Stimulated activated naive B cell treated with anti-CD40 and anti-IgM and Interleukin-4, amounts not matched to agents 10 μg/mL and 1 μg/mL and 100 μg/mL, for 72 hours (primary cell): ENCODE results near the gene CLEC9A.
"Not testable (repeated sequence)": the region's sequence is repeated elsewhere in the genome, so short reads cannot be mapped to it uniquely, and the experiment has no call there.

ENCODE experiments used
- ATAC-seq, 2 donors: fragments of 150-1000 bp; cut with Tn5 transposase; replicated peaks; 2 replicates each; pipeline ENCODE4 v1.10.0; 2021; ENCODE audit warnings: moderate library complexity in 1 of 2
- DNase-seq: peaks from one replicate; pipeline ENCODE4 v3.0.0; 2021
- H3K27ac Mint-ChIP-seq: one replicate; pipeline ENCODE4 v1.8.0; 2022; ENCODE audit warnings: mild to moderate bottlenecking, mixed read lengths
- H3K27me3 Mint-ChIP-seq, 2 donors: one replicate each; pipeline ENCODE4 v1.8.0; 2022; ENCODE audit warnings: mixed read lengths in 2 of 2
- H3K36me3 Mint-ChIP-seq, 2 donors: one replicate each; pipeline ENCODE4 v1.8.0; 2022; ENCODE audit warnings: mixed read lengths in 2 of 2, mild to moderate bottlenecking in 1 of 2
- H3K4me1 Mint-ChIP-seq, 2 donors: one replicate each; pipeline ENCODE4 v1.8.0; 2022; ENCODE audit warnings: mixed read lengths in 2 of 2, mild to moderate bottlenecking in 1 of 2
- H3K4me3 Mint-ChIP-seq, 2 donors: one replicate each; pipeline ENCODE4 v1.8.0; 2022; ENCODE audit warnings: mild to moderate bottlenecking in 2 of 2, mixed read lengths in 2 of 2, moderate library complexity in 1 of 2
- H3K9me3 Mint-ChIP-seq, 2 donors: one replicate each; pipeline ENCODE4 v1.8.0; 2022; ENCODE audit warnings: mixed read lengths in 2 of 2, mild to moderate bottlenecking in 1 of 2

CLEC9A gene

GRCh38 chr12:10030446-10030845 is at the start of gene CLEC9A:
Gene CLEC9A (plus strand): TSS chr12:10030682. CDS start chr12:10052688, 22,006 bp downstream.
- H3K27me3 Mint-ChIP-seq = peaks cover 10 to 33% of the 10 kb centered on the region in 2 donors
- no peak within 1 kb of the TSS for H3K4me3 Mint-ChIP-seq
- no peaks in the 10 kb centered on the region for H3K36me3 Mint-ChIP-seq
- no peak for ATAC-seq
- no peak for DNase-seq
- H3K4me1 Mint-ChIP-seq = no peaks in the 10 kb centered on the region
- peak within 1 kb of the TSS; percentile 0 for H3K27ac Mint-ChIP-seq
- peaks cover 0 to 2% of the 10 kb centered on the region in 2 donors for H3K9me3 Mint-ChIP-seq

DNA sequence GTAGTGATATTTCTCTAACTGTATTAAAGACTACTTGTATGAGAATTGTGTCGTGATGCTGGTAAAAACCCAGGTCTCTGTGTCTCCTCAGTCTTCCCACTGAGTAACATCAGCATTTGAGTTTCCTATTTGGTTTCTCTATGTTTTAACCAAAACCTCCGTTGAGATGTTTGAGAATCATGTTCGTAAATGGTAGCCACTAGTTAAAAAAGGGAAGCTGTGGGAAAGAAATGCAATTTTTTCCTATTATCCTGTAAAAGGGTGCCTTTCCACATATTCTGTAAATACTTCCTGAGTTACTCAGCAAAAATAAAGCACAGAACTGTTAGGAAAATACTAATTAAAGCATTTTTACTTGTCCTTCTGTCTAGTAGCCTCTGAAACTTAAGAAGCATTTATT is 38.6 kb upstream of the CLEC9A start:
- Mint-ChIP-seq H3K9me3 (no peaks in the 10 kb centered on the region), H3K36me3 (peaks cover 0 to 3% of the 10 kb centered on the region in 2 donors), H3K27ac (no peak overlapping the region), H3K4me1 (peaks cover 5 to 11% of the 10 kb centered on the region in 2 donors), H3K27me3 (peaks cover 48 to 59% of the 10 kb centered on the region in 2 donors), H3K4me3 (no peak overlapping the region)
- DNase-seq = no peak
- ATAC-seq = no peak

- DNase-seq (no peak), ATAC-seq (peak in 1 of 2 donors; percentile 41)
- Mint-ChIP-seq H3K4me3 (peak overlapping the region in 1 of 2 donors; percentile 23), H3K4me1 (peaks cover 5 to 11% of the 10 kb centered on the region in 2 donors), H3K36me3 (peaks cover 0 to 3% of the 10 kb centered on the region in 2 donors), H3K27ac (no peak overlapping the region), H3K27me3 (peaks cover 48 to 59% of the 10 kb centered on the region in 2 donors), H3K9me3 (no peaks in the 10 kb centered on the region)
Measured at GRCh38 chr12:9992296-9992695, 38.2 kb upstream of the CLEC9A start.

GRCh38 chr12:9999016-9999415 is 31.5 kb upstream of the CLEC9A start, which contains the start of gene CLEC1B:
Gene CLEC1B (minus strand): TSS chr12:9999121. CDS start chr12:9999100, 21 bp downstream.
- H3K9me3 Mint-ChIP-seq = no peaks in the 10 kb centered on the region
- DNase-seq = no peak
- peaks cover 38 to 48% of the 10 kb centered on the region in 2 donors for H3K27me3 Mint-ChIP-seq
- no peaks in the 10 kb centered on the region for H3K4me1 Mint-ChIP-seq
- no peak within 1 kb of the TSS for H3K4me3 Mint-ChIP-seq
- H3K36me3 Mint-ChIP-seq = no peaks in the 10 kb centered on the region
- no peak within 1 kb of the TSS for H3K27ac Mint-ChIP-seq
- ATAC-seq = no peak

- H3K9me3 Mint-ChIP-seq = no peaks in the 10 kb centered on the region
- H3K4me1 Mint-ChIP-seq = no peaks in the 10 kb centered on the region
- DNase-seq = no peak
- no peak for ATAC-seq
- no peak overlapping the region for H3K4me3 Mint-ChIP-seq
- no peaks in the 10 kb centered on the region for H3K36me3 Mint-ChIP-seq
- no peak overlapping the region for H3K27ac Mint-ChIP-seq
- H3K27me3 Mint-ChIP-seq = peaks cover 38 to 51% of the 10 kb centered on the region in 2 donors
Measured at GRCh38 chr12:10001171-10001776, 29.2 kb upstream of the CLEC9A start.

- peaks cover 18 to 38% of the 10 kb centered on the region in 2 donors for H3K27me3 Mint-ChIP-seq
- peaks cover 0 to 4% of the 10 kb centered on the region in 2 donors for H3K4me1 Mint-ChIP-seq
- DNase-seq (no peak), ATAC-seq (no peak)
- H3K9me3 Mint-ChIP-seq = no peaks in the 10 kb centered on the region
- no peaks in the 10 kb centered on the region for H3K36me3 Mint-ChIP-seq
- no peak overlapping the region for H3K27ac Mint-ChIP-seq
- no peak overlapping the region for H3K4me3 Mint-ChIP-seq
Measured at GRCh38 chr12:10012630-10013330, 17.7 kb upstream of the CLEC9A start.

DNA sequence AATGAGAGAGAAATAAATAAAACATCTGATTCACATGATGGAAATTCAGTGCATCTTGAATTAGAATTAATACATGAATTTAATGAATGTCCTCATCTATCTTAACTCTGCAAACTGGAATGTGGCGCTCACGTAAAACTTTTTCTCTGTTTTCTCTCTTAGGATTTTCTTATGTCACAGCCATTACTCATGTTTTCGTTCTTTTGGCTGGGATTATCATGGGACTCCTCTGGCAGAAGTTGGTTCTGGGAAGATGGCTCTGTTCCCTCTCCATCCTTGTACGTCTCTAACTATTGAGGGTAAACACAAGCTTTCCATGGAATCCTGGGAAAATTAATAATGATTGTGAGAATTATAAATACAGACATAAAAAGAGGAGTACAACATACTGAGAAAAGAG is 15.0 kb upstream of the CLEC9A start:
- Mint-ChIP-seq H3K4me3 (no peak overlapping the region), H3K27ac (no peak overlapping the region), H3K4me1 (no peaks in the 10 kb centered on the region), H3K36me3 (no peaks in the 10 kb centered on the region), H3K9me3 (no peaks in the 10 kb centered on the region), H3K27me3 (peaks cover 9 to 18% of the 10 kb centered on the region in 2 donors)
- ATAC-seq = no peak
- no peak for DNase-seq

DNA sequence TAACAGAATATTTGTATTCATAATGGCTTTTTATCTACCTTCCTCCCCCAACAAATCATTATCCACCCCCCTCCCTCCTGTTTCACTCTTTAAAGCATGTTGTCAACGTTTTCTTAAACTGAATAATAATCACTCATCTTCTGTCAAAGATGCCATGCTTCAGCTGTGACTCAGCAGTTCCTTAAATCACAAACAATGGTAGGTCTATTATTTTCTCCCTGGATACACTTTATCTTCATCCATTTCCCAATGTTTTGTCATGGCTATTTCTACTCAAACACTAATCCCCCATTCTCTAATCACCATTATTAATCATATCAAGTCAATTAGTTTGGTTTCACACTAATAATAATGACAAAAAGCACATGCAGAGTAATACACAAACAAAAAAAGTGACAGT is 13.6 kb upstream of the CLEC9A start:
- H3K27me3 Mint-ChIP-seq = peaks cover 8 to 14% of the 10 kb centered on the region in 2 donors
- no peaks in the 10 kb centered on the region for H3K36me3 Mint-ChIP-seq
- no peaks in the 10 kb centered on the region for H3K4me1 Mint-ChIP-seq
- H3K27ac Mint-ChIP-seq = no peak overlapping the region
- no peaks in the 10 kb centered on the region for H3K9me3 Mint-ChIP-seq
- no peak overlapping the region for H3K4me3 Mint-ChIP-seq
- DNase-seq (no peak), ATAC-seq (no peak)

GRCh38 chr12:10018386-10018785 is 12.1 kb upstream of the CLEC9A start:
- ATAC-seq (no peak), DNase-seq (no peak)
- no peaks in the 10 kb centered on the region for H3K9me3 Mint-ChIP-seq
- no peaks in the 10 kb centered on the region for H3K4me1 Mint-ChIP-seq
- no peak overlapping the region for H3K4me3 Mint-ChIP-seq
- H3K36me3 Mint-ChIP-seq = no peaks in the 10 kb centered on the region
- no peak overlapping the region for H3K27ac Mint-ChIP-seq
- H3K27me3 Mint-ChIP-seq = peaks cover 4 to 8% of the 10 kb centered on the region in 2 donors

DNA sequence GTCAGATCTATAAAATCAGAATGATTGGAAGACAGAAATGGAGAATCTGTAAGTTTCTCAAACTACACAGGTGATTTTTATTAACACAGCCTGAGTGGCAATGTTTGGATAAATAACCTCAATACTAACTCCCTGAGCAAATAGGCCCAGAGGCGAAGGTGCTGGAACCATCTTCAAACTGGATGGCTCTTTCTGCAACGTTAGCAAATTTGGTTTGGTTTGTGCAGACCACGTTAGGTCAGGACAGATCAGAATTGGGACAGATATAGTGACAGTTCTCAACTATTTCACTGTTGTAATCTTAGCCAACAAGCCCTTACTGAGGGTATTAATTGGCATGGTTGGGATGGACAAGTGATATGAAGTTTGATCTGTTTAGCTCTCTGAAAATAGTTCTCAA is 9.1 kb upstream of the CLEC9A start:
- no peak for ATAC-seq
- H3K27me3 Mint-ChIP-seq = no peaks in the 10 kb centered on the region
- no peaks in the 10 kb centered on the region for H3K4me1 Mint-ChIP-seq
- peaks cover 0 to 2% of the 10 kb centered on the region in 2 donors for H3K9me3 Mint-ChIP-seq
- no peak for DNase-seq
- no peak overlapping the region for H3K27ac Mint-ChIP-seq
- H3K36me3 Mint-ChIP-seq = no peaks in the 10 kb centered on the region
- H3K4me3 Mint-ChIP-seq = no peak overlapping the region

DNA sequence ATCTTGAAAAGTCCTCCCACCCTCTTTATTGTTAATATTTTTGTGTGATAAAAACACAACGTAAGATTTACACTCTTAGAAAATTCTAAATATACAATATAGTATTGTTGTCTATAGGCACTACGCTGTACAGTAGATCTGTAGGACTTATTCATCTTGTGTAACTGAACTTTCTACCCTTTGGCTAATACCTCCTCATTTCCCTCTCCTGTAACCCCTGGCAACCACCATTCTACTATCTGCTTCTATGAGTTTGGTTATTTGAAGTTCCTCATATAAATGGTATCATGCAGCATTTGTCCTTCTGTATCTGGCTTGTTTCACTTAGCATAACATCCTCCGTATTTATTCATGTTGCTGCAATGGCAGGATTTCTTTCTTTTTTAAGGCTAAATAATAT is 5.2 kb upstream of the CLEC9A start:
- no peak for ATAC-seq

DNA sequence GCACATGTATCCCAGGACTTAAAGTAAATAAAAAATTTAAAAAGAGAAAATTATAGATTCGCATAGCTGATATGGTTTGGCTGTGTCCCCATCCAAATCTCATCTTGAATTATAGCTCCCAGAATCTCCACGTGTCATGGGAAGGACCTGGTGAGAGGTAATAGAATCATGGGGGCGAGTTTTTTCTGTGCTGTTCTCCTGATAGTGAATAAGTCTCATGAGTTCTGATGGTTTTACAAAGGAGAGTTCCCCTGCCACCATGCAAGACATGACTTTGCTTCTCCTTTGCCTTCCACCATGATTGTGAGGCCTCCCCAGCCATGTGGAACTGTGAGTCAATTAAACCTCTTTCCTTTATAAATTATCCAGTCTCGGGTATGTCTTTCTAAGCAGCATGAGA is 3.8 kb upstream of the CLEC9A start:
- not testable (repeated sequence) for H3K36me3 Mint-ChIP-seq, H3K4me3 Mint-ChIP-seq

More for the DNA sequence above, 5.2 kb upstream of the CLEC9A start:
- H3K4me3 Mint-ChIP-seq = no peak overlapping the region
- no peaks in the 10 kb centered on the region for H3K36me3 Mint-ChIP-seq
- no peak for DNase-seq
- no peaks in the 10 kb centered on the region for H3K4me1 Mint-ChIP-seq
- H3K27me3 Mint-ChIP-seq = peaks cover 4 to 5% of the 10 kb centered on the region in 2 donors
- peaks cover 0 to 2% of the 10 kb centered on the region in 2 donors for H3K9me3 Mint-ChIP-seq
- H3K27ac Mint-ChIP-seq = no peak overlapping the region

GRCh38 chr12:10027311-10027710 is 3.2 kb upstream of the CLEC9A start:
- H3K27ac Mint-ChIP-seq = no peak overlapping the region
- H3K36me3 Mint-ChIP-seq = no peaks in the 10 kb centered on the region
- ATAC-seq (no peak), DNase-seq (no peak)
- H3K27me3 Mint-ChIP-seq = peaks cover 10 to 12% of the 10 kb centered on the region in 2 donors
- peaks cover 0 to 2% of the 10 kb centered on the region in 2 donors for H3K9me3 Mint-ChIP-seq
- H3K4me3 Mint-ChIP-seq = no peak overlapping the region
- no peaks in the 10 kb centered on the region for H3K4me1 Mint-ChIP-seq

More for the DNA sequence above, 3.8 kb upstream of the CLEC9A start:
- not testable (repeated sequence) for H3K27ac Mint-ChIP-seq, H3K9me3 Mint-ChIP-seq, DNase-seq, ATAC-seq, H3K4me1 Mint-ChIP-seq, H3K27me3 Mint-ChIP-seq

- no peak for DNase-seq
- no peak overlapping the region for H3K4me3 Mint-ChIP-seq
- peaks cover 10 to 15% of the 10 kb centered on the region in 2 donors for H3K27me3 Mint-ChIP-seq
- peaks cover 0 to 2% of the 10 kb centered on the region in 2 donors for H3K9me3 Mint-ChIP-seq
- no peaks in the 10 kb centered on the region for H3K4me1 Mint-ChIP-seq
- H3K27ac Mint-ChIP-seq = no peak overlapping the region
- H3K36me3 Mint-ChIP-seq = no peaks in the 10 kb centered on the region
- no peak for ATAC-seq
Measured at GRCh38 chr12:10027721-10028120, 2.8 kb upstream of the CLEC9A start.

GRCh38 chr12:10031321-10031720 is 839 bp downstream of the CLEC9A start:
- peaks cover 10 to 35% of the 10 kb centered on the region in 2 donors for H3K27me3 Mint-ChIP-seq
- ATAC-seq = no peak
- peaks cover 0 to under 1% of the 10 kb centered on the region in 2 donors for H3K9me3 Mint-ChIP-seq
- H3K4me1 Mint-ChIP-seq = no peaks in the 10 kb centered on the region
- H3K36me3 Mint-ChIP-seq = no peaks in the 10 kb centered on the region
- no peak for DNase-seq
- no peak overlapping the region for H3K27ac Mint-ChIP-seq
- H3K4me3 Mint-ChIP-seq = no peak overlapping the region
